A673 (cell line): Measurements from ENCODE around the gene DYNC2I2. TPM values are rescaled to one million over a fixed set of nuclear protein-coding genes. Genes with fewer than 3 reads are reported as not detected.

ENCODE experiments used
- BruUV-seq: library from RNA; stranded (reverse); fragments of 400-500 nt; replicated peaks from 2 replicates; lab custom pipeline; 2021; lab: Mats Ljungman, UMichigan
- CTCF ChIA-PET: fragments of 300-600 bp; sonication (Branson Sonifier 250); formaldehyde crosslinking; loops from one replicate; lab custom pipeline; 2022; ENCODE audit warnings: antibody characterized with exemption; lab: Charles Lee
- POLR2A ChIA-PET: fragments of 300-600 bp; sonication (Branson Sonifier 250); formaldehyde crosslinking; loops from one replicate; lab custom pipeline; 2022; ENCODE audit warnings: antibody characterized with exemption; ENCODE audit not compliant: low non-redundant PET; lab: Charles Lee
- DNase-seq: peaks from one replicate; pipeline ENCODE4 v3.0.0-alpha.2; 2015; ENCODE audit warnings: low spot score
- H3K27ac ChIP-seq: fragments of 200-600 bp; sonication (generic); 2 replicates; pipeline ENCODE4 v1.5.1; 2016; ENCODE audit warnings: mixed run types, low read depth, mild to moderate bottlenecking, mixed read lengths, antibody characterized with exemption, low read length; ENCODE audit not compliant: poor library complexity, severe bottlenecking
- H3K27me3 ChIP-seq: fragments of 200-600 bp; sonication (generic); replicated peaks from 2 replicates; pipeline ENCODE4 v1.6.1; 2017; ENCODE audit warnings: mixed run types, low read depth, mild to moderate bottlenecking, mixed read lengths, antibody characterized with exemption, low read length; ENCODE audit not compliant: insufficient read depth, poor library complexity
- H3K36me3 ChIP-seq: fragments of 200-600 bp; sonication (generic); 2 replicates; pipeline ENCODE4 v1.6.1; 2016; ENCODE audit warnings: mixed run types, mild to moderate bottlenecking, mixed read lengths, antibody characterized with exemption, low read length; ENCODE audit not compliant: insufficient read depth, poor library complexity, severe bottlenecking
- H3K4me1 ChIP-seq: fragments of 200-600 bp; sonication (generic); 2 replicates; pipeline ENCODE4 v1.6.1; 2017; ENCODE audit warnings: mixed run types, mild to moderate bottlenecking, mixed read lengths, antibody characterized with exemption, low read length; ENCODE audit not compliant: insufficient read depth, poor library complexity, severe bottlenecking
- H3K4me3 ChIP-seq: fragments of 200-600 bp; sonication (generic); 2 replicates; pipeline ENCODE4 v1.5.1; 2016; ENCODE audit warnings: low read depth, mixed run types, mild to moderate bottlenecking, mixed read lengths, low read length; ENCODE audit not compliant: poor library complexity, severe bottlenecking
- H3K9me3 ChIP-seq: fragments of 200-600 bp; sonication (generic); 2 replicates; pipeline ENCODE4 v1.6.1; 2016; ENCODE audit warnings: mixed run types, low read depth, mild to moderate bottlenecking, mixed read lengths, antibody characterized with exemption, low read length; ENCODE audit not compliant: poor library complexity, severe bottlenecking
- CTCF ChIP-seq: fragments of 300-800, 200-600 bp; sonication (generic); conservative IDR thresholded peaks from 2 replicates; pipeline ENCODE4 v1.5.1; 2017; ENCODE audit warnings: low read depth, mild to moderate bottlenecking, antibody characterized with exemption, low read length, moderate library complexity, mixed read lengths
- EZH2 ChIP-seq: fragments of 200-600 bp; sonication (generic); IDR thresholded peaks from 2 replicates; pipeline ENCODE4 v1.6.1; 2017; ENCODE audit warnings: borderline replicate concordance, low read depth, mild to moderate bottlenecking, mixed read lengths, antibody characterized with exemption, low read length; ENCODE audit not compliant: poor library complexity, severe bottlenecking
- intact Hi-C: fragments of 100-400 bp; cut with micrococcal nuclease; formaldehyde crosslinking; loops from one replicate; pipeline ENCODE4 v1.10.0; 2022; ENCODE audit not compliant: unreplicated experiment
- total RNA-seq: library from RNA; stranded (reverse); gene quantifications from 2 replicates; pipeline ENCODE4 v1.2.3, GENCODE V29; 2021

DYNC2I2 gene
- total RNA-seq, 1 experiment from 2014 or later, result 135 TPM

- Histone ChIP-seq H3K9me3 (no peaks in the 10 kb centered on the region), H3K27ac (no peak overlapping the region), H3K4me3 (no peak overlapping the region), H3K36me3 (peaks cover 91% of the 10 kb centered on the region), H3K4me1 (no peaks in the 10 kb centered on the region), H3K27me3 (no peaks in the 10 kb centered on the region)
- TF ChIP-seq CTCF, result no peak
- TF ChIP-seq EZH2, result no peak
- BruUV-seq, result no TSS peak
- ChIA-PET POLR2A (no interaction called here), CTCF (no interaction called here)
- DNase-seq, result no peak
- intact Hi-C loops, result no loop called here
Measured at GRCh38 chr9:128615571-128615970, 41.1 kb downstream of the DYNC2I2 start.

GRCh38 chr9:128614728-128615127, 41.9 kb downstream of the DYNC2I2 start:
- no peak for TF ChIP-seq EZH2
- CTCF ChIA-PET, result no interaction called here
- Histone ChIP-seq H3K4me3 (no peak overlapping the region), H3K27ac (no peak overlapping the region), H3K4me1 (no peaks in the 10 kb centered on the region), H3K27me3 (no peaks in the 10 kb centered on the region), H3K9me3 (no peaks in the 10 kb centered on the region), H3K36me3 (peaks cover 91% of the 10 kb centered on the region)
- no TSS peak for BruUV-seq
- DNase-seq, result no peak
- intact Hi-C loops, result loop anchor here (5.0 kb wide), 1 partner anchor 37 kb away; no protein-coding TSS in a partner anchor
- POLR2A ChIA-PET, result no interaction called here

- intact Hi-C loops, result loop anchor here (5.0 kb wide), 1 partner anchor 34 kb away; no protein-coding TSS in a partner anchor
- CTCF ChIA-PET, result no interaction called here
- Histone ChIP-seq H3K27me3 (no peaks in the 10 kb centered on the region), H3K27ac (no peak overlapping the region), H3K9me3 (no peaks in the 10 kb centered on the region), H3K36me3 (peaks cover 94% of the 10 kb centered on the region), H3K4me1 (no peaks in the 10 kb centered on the region), H3K4me3 (no peak overlapping the region)
- TF ChIP-seq EZH2 (no peak), CTCF (no peak)
- DNase-seq, result no peak
- BruUV-seq, result no TSS peak
- POLR2A ChIA-PET, result no interaction called here
Measured at GRCh38 chr9:128611600-128612394, 44.9 kb downstream of the DYNC2I2 start.
